Measurements from ENCODE around the gene RAMACL. TPM values are rescaled to one million over a fixed set of nuclear protein-coding genes. Genes with fewer than 3 reads are reported as not detected.
A peak's percentile ranks its signal among the peaks of the same experiment; 100 is the strongest.
"Not testable (repeated sequence)": the region's sequence is repeated elsewhere in the genome, so short reads cannot be mapped to it uniquely, and the experiment has no call there.

RAMACL gene
- total RNA-seq, 1 donor from 2014 or later = 0.77 TPM

DNA sequence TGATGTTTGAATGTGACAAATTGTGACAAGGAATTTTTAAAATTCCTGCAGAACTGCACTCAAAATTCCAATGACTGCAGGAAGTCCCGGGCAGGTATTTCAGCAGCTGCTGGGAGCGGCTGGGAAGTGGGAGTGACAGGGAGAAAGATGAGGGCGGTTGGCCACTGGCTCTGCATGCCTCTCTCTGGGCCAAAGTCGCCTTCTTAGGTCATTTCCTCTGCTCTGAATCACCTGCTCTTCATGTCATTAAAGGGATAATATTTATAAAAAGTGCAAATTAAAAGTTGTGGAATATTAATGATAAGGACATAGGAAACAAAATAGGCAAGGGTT lies 43.9 kb downstream of the RAMACL start:
- H3K4me3 ChIP-seq = no peak overlapping the region
- no peak for DNase-seq
- peak overlapping the region; percentile 81 for H3K27ac ChIP-seq (replicated peaks)
- no peaks in the 10 kb centered on the region for H3K27me3 ChIP-seq (ENCODE audit: low read depth)
- peaks cover 29% of the 10 kb centered on the region for H3K4me1 ChIP-seq
- TF ChIP-seq, protein P1, sequence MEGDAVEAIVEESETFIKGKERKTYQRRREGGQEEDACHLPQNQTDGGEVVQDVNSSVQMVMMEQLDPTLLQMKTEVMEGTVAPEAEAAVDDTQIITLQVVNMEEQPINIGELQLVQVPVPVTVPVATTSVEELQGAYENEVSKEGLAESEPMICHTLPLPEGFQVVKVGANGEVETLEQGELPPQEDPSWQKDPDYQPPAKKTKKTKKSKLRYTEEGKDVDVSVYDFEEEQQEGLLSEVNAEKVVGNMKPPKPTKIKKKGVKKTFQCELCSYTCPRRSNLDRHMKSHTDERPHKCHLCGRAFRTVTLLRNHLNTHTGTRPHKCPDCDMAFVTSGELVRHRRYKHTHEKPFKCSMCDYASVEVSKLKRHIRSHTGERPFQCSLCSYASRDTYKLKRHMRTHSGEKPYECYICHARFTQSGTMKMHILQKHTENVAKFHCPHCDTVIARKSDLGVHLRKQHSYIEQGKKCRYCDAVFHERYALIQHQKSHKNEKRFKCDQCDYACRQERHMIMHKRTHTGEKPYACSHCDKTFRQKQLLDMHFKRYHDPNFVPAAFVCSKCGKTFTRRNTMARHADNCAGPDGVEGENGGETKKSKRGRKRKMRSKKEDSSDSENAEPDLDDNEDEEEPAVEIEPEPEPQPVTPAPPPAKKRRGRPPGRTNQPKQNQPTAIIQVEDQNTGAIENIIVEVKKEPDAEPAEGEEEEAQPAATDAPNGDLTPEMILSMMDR (IDR thresholded peaks at IDR 0.05; ENCODE audit: borderline replicate concordance) = no peak
- H3K36me3 ChIP-seq = peaks cover 11% of the 10 kb centered on the region
- intact Hi-C loops (cut with micrococcal nuclease) = no loop called here
- H3K9me3 ChIP-seq (replicated peaks) = no peaks in the 10 kb centered on the region

- peak overlapping the region; percentile 81 for H3K27ac ChIP-seq (replicated peaks)
- H3K36me3 ChIP-seq = peaks cover 15% of the 10 kb centered on the region
- intact Hi-C loops (cut with micrococcal nuclease) = no loop called here
- TF ChIP-seq, protein P1 (IDR thresholded peaks at IDR 0.05; ENCODE audit: borderline replicate concordance) = no peak
- no peaks in the 10 kb centered on the region for H3K27me3 ChIP-seq (ENCODE audit: low read depth)
- no peak for DNase-seq
- peaks cover 29% of the 10 kb centered on the region for H3K4me1 ChIP-seq
- peak overlapping the region; percentile 47 for H3K4me3 ChIP-seq
- H3K9me3 ChIP-seq (replicated peaks) = no peaks in the 10 kb centered on the region
Measured at GRCh38 chr6:166541876-166542579, 44.5 kb downstream of the RAMACL start.

- Histone ChIP-seq H3K27ac (replicated peaks) (peak overlapping the region; percentile 81), H3K27me3 (ENCODE audit: low read depth) (no peaks in the 10 kb centered on the region), H3K36me3 (peaks cover 15% of the 10 kb centered on the region), H3K9me3 (replicated peaks) (no peaks in the 10 kb centered on the region), H3K4me3 (peak overlapping the region; percentile 47), H3K4me1 (peaks cover 29% of the 10 kb centered on the region)
- intact Hi-C loops (cut with micrococcal nuclease) = no loop called here
- TF ChIP-seq, protein P1 (IDR thresholded peaks at IDR 0.05; ENCODE audit: borderline replicate concordance) = no peak
- DNase-seq = no peak
Measured at GRCh38 chr6:166541366-166541765, 45.1 kb downstream of the RAMACL start.

- Histone ChIP-seq H3K27me3 (ENCODE audit: low read depth) (no peaks in the 10 kb centered on the region), H3K9me3 (replicated peaks) (no peaks in the 10 kb centered on the region), H3K4me3 (peak overlapping the region; percentile 47), H3K36me3 (peaks cover 20% of the 10 kb centered on the region), H3K27ac (replicated peaks) (peak overlapping the region; percentile 81), H3K4me1 (peaks cover 29% of the 10 kb centered on the region)
- DNase-seq = no peak
- intact Hi-C loops (cut with micrococcal nuclease) = no loop called here
- TF ChIP-seq, protein P1 (IDR thresholded peaks at IDR 0.05; ENCODE audit: borderline replicate concordance) = no peak
Measured at GRCh38 chr6:166540631-166541331, 45.7 kb downstream of the RAMACL start.

- DNase-seq = no peak
- no peaks in the 10 kb centered on the region for H3K9me3 ChIP-seq (replicated peaks)
- peaks cover 29% of the 10 kb centered on the region for H3K4me1 ChIP-seq
- H3K4me3 ChIP-seq = no peak overlapping the region
- no peak overlapping the region for H3K27ac ChIP-seq (replicated peaks)
- H3K36me3 ChIP-seq = peaks cover 32% of the 10 kb centered on the region
- no peaks in the 10 kb centered on the region for H3K27me3 ChIP-seq (ENCODE audit: low read depth)
- intact Hi-C loops (cut with micrococcal nuclease) = loop anchor here (10.0 kb wide), 1 partner anchor 225 kb away; no protein-coding TSS in a partner anchor
- TF ChIP-seq, protein P1 (IDR thresholded peaks at IDR 0.05; ENCODE audit: borderline replicate concordance) = no peak
Measured at GRCh38 chr6:166539543-166539942, 46.9 kb downstream of the RAMACL start.

- not testable (repeated sequence) for H3K27me3 ChIP-seq (ENCODE audit: low read depth); H3K27ac ChIP-seq (replicated peaks); H3K9me3 ChIP-seq (replicated peaks); DNase-seq; H3K4me3 ChIP-seq
- intact Hi-C loops (cut with micrococcal nuclease) = loop anchor here (10.0 kb wide), 1 partner anchor 226 kb away; no protein-coding TSS in a partner anchor
- Histone ChIP-seq H3K36me3 (peaks cover 37% of the 10 kb centered on the region), H3K4me1 (peaks cover 29% of the 10 kb centered on the region)
Measured at GRCh38 chr6:166539011-166539385, 47.5 kb downstream of the RAMACL start.
